Smooth muscle cell (in vitro differentiated cells): ENCODE measurements around the gene CYP27C1. TPM values are rescaled to one million over a fixed set of nuclear protein-coding genes. Genes with fewer than 3 reads are reported as not detected.
"Not testable (repeated sequence)": the region's sequence is repeated elsewhere in the genome, so short reads cannot be mapped to it uniquely, and the experiment has no call there.

ENCODE experiments used
- DNase-seq: peaks from one replicate; lab custom pipeline; 2025; ENCODE audit not compliant: unreplicated experiment; lab: John Stamatoyannopoulos, UW
- H2AFZ ChIP-seq: fragments of 200-600 bp; sonication (generic); 2 replicates; pipeline ENCODE4 v1.6.0; 2016; ENCODE audit warnings: antibody characterized with exemption, low read depth, mild to moderate bottlenecking
- H3F3A ChIP-seq: fragments of 200-600 bp; sonication (generic); 2 replicates; pipeline ENCODE4 v1.6.0; 2017; ENCODE audit warnings: antibody characterized with exemption, low read depth
- H3K27ac ChIP-seq: fragments of 200-600 bp; sonication (generic); 2 replicates; pipeline ENCODE4 v1.5.1; 2016; ENCODE audit warnings: low read depth, mild to moderate bottlenecking
- H3K27me3 ChIP-seq: fragments of 200-600 bp; sonication (generic); 2 replicates; pipeline ENCODE4 v1.6.1; 2016; ENCODE audit warnings: low read depth, mild to moderate bottlenecking
- H3K36me3 ChIP-seq: fragments of 200-600 bp; sonication (generic); 2 replicates; pipeline ENCODE4 v1.5.1; 2016; ENCODE audit warnings: low read depth
- H3K4me1 ChIP-seq: fragments of 200-600 bp; sonication (generic); 2 replicates; pipeline ENCODE4 v1.5.1; 2016; ENCODE audit warnings: low read depth
- H3K4me2 ChIP-seq: fragments of 200-600 bp; sonication (generic); 2 replicates; pipeline ENCODE4 v1.6.0; 2016; ENCODE audit warnings: mild to moderate bottlenecking
- H3K4me3 ChIP-seq: fragments of 200-600 bp; sonication (generic); 2 replicates; pipeline ENCODE4 v1.5.1; 2016; ENCODE audit warnings: mild to moderate bottlenecking
- H3K79me2 ChIP-seq: fragments of 200-600 bp; sonication (generic); 2 replicates; pipeline ENCODE4 v1.6.0; 2016; ENCODE audit warnings: low read depth, mild to moderate bottlenecking
- H3K9ac ChIP-seq: fragments of 200-600 bp; sonication (generic); 2 replicates; pipeline ENCODE4 v1.6.0; 2016; ENCODE audit warnings: low read depth
- H3K9me3 ChIP-seq: fragments of 200-600 bp; sonication (generic); replicated peaks from 2 replicates; pipeline ENCODE4 v1.5.1; 2016; ENCODE audit warnings: low read depth
- H4K20me1 ChIP-seq: fragments of 200-600 bp; sonication (generic); 2 replicates; pipeline ENCODE4 v1.6.0; 2016; ENCODE audit warnings: low read depth
- CTCF ChIP-seq: fragments of 200-600 bp; sonication (generic); IDR thresholded peaks from 2 replicates; pipeline ENCODE4 v1.5.1; 2017; ENCODE audit warnings: borderline replicate concordance, mild to moderate bottlenecking, antibody characterized with exemption; ENCODE audit not compliant: insufficient read depth, poor library complexity, severe bottlenecking
- WGBS: methylation state at CpG from one replicate; pipeline ENCODE4 v1.1.7; 2016; ENCODE audit warnings: low lambda C conversion rate; 5-methylcytosine and 5-hydroxymethylcytosine counted together
- polyA plus RNA-seq: library from polyadenylated mRNA; unstranded; fragments of >200 nt; fragmentation: Nextera tagmentation; extraction: Ambion mirVana; gene quantifications from 2 replicates; pipeline ENCODE4 v1.2.1, GENCODE V29; 2016
- total RNA-seq: library from RNA; depleted of rRNA; stranded (reverse); fragments of >200 nt; gene quantifications from 2 replicates; pipeline ENCODE4 v1.2.3, GENCODE V29; 2014

CYP27C1 gene
- total and polyA plus RNA-seq, 2 experiments from 2014 or later = 2.0 to 5.0 TPM

GRCh38 chr2:127216593-127216992 is 3.5 kb downstream of the CYP27C1 start:
- Histone ChIP-seq H3K4me1 (peaks cover 7% of the 10 kb centered on the region), H3K27ac (no peak overlapping the region), H3K4me3 (no peak overlapping the region), H3K4me2 (no peak overlapping the region), H2AFZ (no peak overlapping the region), H3K36me3 (no peaks in the 10 kb centered on the region), H3F3A (no peaks in the 10 kb centered on the region), H3K27me3 (no peaks in the 10 kb centered on the region), H3K9me3 (no peaks in the 10 kb centered on the region), H3K79me2 (peaks cover 5% of the 10 kb centered on the region), H3K9ac (no peak overlapping the region), H4K20me1 (no peaks in the 10 kb centered on the region)
- TF ChIP-seq CTCF = no peak
- 100% methylated on average over 1 of the region's 1 CpG for WGBS
- no peak for DNase-seq

GRCh38 chr2:127216095-127216494 is 4.0 kb downstream of the CYP27C1 start:
- no peak for DNase-seq
- H3K4me2 ChIP-seq = no peak overlapping the region
- H3K36me3 ChIP-seq = no peaks in the 10 kb centered on the region
- peaks cover 7% of the 10 kb centered on the region for H3K4me1 ChIP-seq
- no peak overlapping the region for H3K9ac ChIP-seq
- H3K27me3 ChIP-seq = no peaks in the 10 kb centered on the region
- no peaks in the 10 kb centered on the region for H4K20me1 ChIP-seq
- peaks cover 5% of the 10 kb centered on the region for H3K79me2 ChIP-seq
- no peak overlapping the region for H3K4me3 ChIP-seq
- no peak for TF ChIP-seq CTCF
- H3K27ac ChIP-seq = no peak overlapping the region
- no peaks in the 10 kb centered on the region for H3K9me3 ChIP-seq
- no peaks in the 10 kb centered on the region for H3F3A ChIP-seq
- H2AFZ ChIP-seq = no peak overlapping the region
- WGBS = 97% methylated on average over 2 of the region's 2 CpGs

GRCh38 chr2:127214201-127214600 is 5.9 kb downstream of the CYP27C1 start:
- H3K27me3 ChIP-seq, H3K79me2 ChIP-seq, H3K9me3 ChIP-seq, H3K4me1 ChIP-seq, H3K4me3 ChIP-seq, H3F3A ChIP-seq, H3K27ac ChIP-seq, H4K20me1 ChIP-seq, DNase-seq, H3K36me3 ChIP-seq, H3K9ac ChIP-seq, H3K4me2 ChIP-seq, H2AFZ ChIP-seq: not testable (repeated sequence)
- WGBS = 96% methylated on average over 2 of the region's 2 CpGs

GRCh38 chr2:127208313-127208712 is 11.8 kb downstream of the CYP27C1 start:
- Histone ChIP-seq H4K20me1 (no peaks in the 10 kb centered on the region), H3K36me3 (no peaks in the 10 kb centered on the region), H3K27me3 (no peaks in the 10 kb centered on the region), H3K79me2 (peaks cover 5% of the 10 kb centered on the region), H3F3A (no peaks in the 10 kb centered on the region), H3K4me3 (no peak overlapping the region), H3K9ac (no peak overlapping the region), H3K27ac (no peak overlapping the region), H3K4me1 (peaks cover 9% of the 10 kb centered on the region), H3K4me2 (peak overlapping the region; percentile 50), H2AFZ (no peak overlapping the region), H3K9me3 (no peaks in the 10 kb centered on the region)
- WGBS = 38% methylated on average over 4 of the region's 4 CpGs
- no peak for TF ChIP-seq CTCF
- DNase-seq = no peak
